ENCODE data around the gene TRAK1.
A peak's percentile ranks its signal among the peaks of the same experiment; 100 is the strongest.

The TRAK1 gene

DNA sequence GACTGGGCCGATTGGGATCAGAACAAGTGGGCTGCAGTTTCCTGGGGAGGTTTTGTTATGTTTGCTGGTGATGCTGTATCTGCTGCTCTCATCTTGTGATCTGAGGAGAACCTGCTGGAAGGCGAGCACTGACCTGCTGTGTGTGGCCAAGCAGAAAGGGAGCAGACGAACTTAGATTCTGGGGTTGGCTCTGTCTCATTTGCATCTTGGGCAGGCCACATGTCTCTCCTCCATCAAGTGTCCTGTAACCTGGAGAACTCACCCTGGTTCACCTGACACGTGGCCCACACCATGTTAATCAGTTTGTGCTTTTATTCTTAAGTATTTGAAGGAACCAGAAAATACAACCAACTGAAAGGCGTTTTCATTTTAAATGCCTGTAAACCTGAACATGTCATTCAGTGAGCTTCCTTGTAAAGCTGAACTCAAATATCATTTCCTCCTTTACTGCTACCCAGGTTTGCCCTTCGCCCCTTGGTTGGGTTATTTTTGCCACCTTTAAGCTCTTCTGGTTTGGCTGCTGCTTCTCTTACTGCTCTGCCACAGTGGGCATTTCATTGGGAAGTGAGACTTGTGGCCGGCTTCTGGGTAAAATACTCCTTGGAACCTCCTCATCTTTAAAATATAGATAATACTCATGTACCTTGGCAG, 33.5 kb upstream of the TRAK1 start:
- no peak for DNase-seq
- no peak for TF ChIP-seq GATA1 (IDR thresholded peaks at IDR 0.05; ENCODE audit: low read depth, low read length)
- no peak for TF ChIP-seq POLR2A (IDR thresholded peaks at IDR 0.05; ENCODE audit: low read length)

DNA sequence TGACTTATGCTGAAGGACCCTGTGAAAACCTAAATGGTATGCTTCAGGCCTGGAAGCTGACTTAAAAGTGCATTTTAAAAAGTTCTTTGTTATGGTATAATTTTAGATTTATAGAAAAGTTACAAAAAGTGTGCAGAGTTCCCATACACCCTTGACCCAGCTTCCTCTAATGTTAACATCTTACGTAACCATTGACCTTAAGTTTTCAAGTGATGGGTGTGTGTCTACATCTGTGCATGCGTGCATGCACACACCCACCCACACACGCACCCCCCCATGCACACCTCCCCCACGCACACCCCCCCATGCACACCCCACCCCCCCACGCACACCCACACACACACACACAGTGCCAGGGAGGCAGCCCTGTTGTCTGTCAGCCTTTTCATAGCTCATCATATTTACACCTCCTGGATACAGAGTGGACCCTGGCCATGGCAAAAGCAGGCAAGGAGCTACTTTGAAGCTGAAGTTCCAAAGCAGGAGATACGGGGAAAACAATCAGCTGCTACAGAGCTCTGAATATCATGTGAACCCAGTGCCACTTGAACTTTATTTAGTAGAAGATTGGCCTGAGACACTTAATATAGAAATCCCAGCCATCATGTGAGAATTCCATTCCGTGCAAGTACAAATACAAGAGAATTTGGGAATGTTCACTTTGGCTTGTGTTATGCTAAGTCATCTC, 30.0 kb upstream of the TRAK1 start:
- DNase-seq = no peak
- TF ChIP-seq GATA1 (IDR thresholded peaks at IDR 0.05; ENCODE audit: low read depth, low read length) (no peak), POLR2A (IDR thresholded peaks at IDR 0.05; ENCODE audit: low read length) (no peak)

GRCh38 chr3:42061713-42062380, 29.3 kb upstream of the TRAK1 start:
- TF ChIP-seq POLR2A (IDR thresholded peaks at IDR 0.05; ENCODE audit: low read length) (no peak), GATA1 (IDR thresholded peaks at IDR 0.05; ENCODE audit: low read depth, low read length) (no peak)
- DNase-seq = no peak

DNA sequence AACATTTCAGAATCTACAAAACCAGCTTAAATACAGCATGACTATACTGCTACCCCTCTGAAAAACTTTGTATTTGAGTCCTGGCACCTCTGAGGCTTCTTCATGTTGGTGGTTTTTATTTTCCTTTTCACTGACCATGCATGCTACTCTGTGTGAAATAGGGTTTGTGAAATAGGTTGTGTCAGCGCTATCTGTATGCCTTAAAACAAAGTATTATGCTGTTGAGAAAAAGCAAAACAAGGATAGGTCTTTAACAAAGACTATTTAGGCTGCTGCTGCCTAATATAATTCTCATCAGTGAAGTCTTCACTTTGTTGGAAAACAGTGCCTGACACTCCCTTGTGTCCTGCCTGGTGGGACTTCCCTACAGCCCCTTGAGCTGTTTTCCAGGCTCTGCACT, 28.7 kb upstream of the TRAK1 start:
- no peak for TF ChIP-seq GATA1 (IDR thresholded peaks at IDR 0.05; ENCODE audit: low read depth, low read length)
- DNase-seq = no peak

DNA sequence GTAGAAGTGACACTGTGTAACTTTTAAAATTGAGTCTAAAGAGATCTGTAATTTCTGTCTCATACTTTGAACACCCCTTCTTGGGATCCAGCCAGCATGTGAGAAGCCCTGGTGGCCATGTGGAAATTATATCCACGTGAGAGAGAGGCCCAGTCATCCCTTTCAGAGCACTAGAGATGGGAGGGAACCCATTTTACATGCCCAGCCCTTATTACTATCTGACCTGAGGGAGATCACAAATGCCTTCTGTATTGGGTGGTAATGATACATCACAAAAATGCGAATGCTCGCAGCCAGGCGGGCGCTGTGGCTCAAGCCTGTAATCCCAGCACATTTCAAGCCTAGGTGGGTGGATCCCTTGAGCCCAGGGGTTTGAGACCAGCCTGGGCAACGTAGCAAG, 27.3 kb upstream of the TRAK1 start:
- DNase-seq = peak; percentile 6 to 40

DNA sequence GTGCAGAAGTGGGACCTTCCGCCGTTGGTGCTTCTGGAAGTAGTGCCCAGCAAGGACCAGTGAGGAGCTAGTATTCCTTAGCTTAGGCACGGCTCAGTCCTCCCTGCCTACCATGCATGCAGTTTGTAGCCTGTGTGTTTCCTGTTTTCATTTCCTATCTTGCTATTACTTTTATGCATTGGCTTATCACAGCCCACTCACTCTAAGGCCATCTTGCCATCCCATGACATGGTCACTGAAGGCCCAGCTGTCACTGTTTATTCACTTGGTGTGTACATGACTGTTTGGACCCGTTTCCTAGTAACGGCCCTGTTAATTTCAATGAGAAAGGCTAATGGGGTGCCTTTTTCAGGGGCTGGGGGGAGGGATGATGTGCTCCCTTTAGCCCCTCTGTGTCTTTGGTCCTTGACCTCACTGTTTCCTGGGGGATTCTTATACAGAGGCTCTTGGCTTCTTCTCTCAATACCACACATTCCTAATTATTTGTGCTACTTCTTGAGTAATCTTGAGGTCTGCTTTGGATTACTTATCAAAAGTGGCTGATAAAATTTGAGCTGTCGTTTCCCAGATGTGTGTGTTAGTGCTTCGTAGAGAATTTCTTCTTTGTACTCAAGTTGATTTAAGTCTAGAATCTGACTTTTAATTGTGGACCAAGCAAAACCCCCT, 24.5 kb upstream of the TRAK1 start:
- no peak for TF ChIP-seq GATA1 (IDR thresholded peaks at IDR 0.05; ENCODE audit: low read depth, low read length)
- no peak for TF ChIP-seq POLR2A (IDR thresholded peaks at IDR 0.05; ENCODE audit: low read length)

More for the DNA sequence above, 27.3 kb upstream of the TRAK1 start:
- no peak for TF ChIP-seq POLR2A (IDR thresholded peaks at IDR 0.05; ENCODE audit: low read length)
- no peak for TF ChIP-seq GATA1 (IDR thresholded peaks at IDR 0.05; ENCODE audit: low read depth, low read length)

DNA sequence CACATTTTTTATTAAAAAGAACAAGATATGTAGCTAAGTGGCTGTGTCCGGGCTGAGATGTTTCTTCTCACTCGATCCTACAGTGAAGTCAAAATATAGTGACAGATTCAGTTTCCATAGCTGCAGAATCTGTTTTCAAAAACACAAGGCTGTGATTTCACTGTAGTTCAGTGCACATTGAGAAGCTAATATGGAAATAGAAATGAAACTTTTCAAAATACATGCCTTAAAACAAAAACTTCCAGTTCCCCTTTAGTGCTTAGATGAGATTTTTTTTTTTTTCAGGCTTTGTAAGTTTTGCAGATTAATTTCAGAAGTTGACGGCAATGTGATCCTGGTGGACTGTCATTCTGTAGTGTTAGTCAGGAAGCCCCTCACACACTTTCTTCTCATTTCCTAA, 23.8 kb upstream of the TRAK1 start:
- no peak for DNase-seq
- TF ChIP-seq GATA1 (IDR thresholded peaks at IDR 0.05; ENCODE audit: low read depth, low read length) = no peak
- TF ChIP-seq POLR2A (IDR thresholded peaks at IDR 0.05; ENCODE audit: low read length) = no peak

More for the DNA sequence above, 24.5 kb upstream of the TRAK1 start:
- DNase-seq = peak in 1 of 2 experiments; percentile 32

DNA sequence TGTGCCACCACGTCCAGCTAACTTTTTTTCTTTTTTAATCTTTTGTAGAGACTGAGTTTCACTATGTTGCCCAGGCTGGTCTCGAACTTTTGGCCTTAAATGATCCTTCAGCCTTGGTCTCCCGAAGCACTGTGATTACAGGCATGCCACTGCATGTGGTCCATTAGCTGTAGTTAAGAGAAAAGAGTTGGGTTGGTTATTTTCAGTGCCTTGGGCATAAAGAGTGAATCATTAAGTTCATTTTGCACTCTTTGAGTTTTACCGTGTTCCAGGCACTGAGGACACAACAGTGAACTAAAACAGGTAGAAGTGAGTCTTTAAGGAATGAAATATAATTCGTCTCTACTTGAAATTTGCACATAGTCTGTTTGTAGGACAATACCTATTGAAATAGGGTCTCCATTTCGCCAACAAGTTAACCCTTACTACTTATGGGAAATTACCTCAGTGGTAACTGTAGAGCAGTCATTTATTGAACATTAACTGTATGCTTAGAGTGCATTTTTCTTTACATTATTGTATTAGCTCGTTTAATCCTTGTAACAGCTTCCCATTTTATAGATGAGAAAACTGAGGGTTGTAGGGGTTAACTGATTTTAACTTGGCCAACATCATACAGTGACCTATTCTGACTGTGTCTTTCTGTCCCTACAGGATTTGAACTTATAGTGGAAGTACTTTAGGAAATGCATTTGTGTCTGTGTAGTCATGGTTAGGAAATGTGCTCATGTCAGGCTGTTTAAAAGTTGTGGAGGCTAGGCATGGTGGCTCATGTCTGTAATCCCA, 22.7 kb upstream of the TRAK1 start:
- TF ChIP-seq POLR2A (IDR thresholded peaks at IDR 0.05; ENCODE audit: low read length) (no peak), GATA1 (IDR thresholded peaks at IDR 0.05; ENCODE audit: low read depth, low read length) (no peak)
- no peak for DNase-seq

DNA sequence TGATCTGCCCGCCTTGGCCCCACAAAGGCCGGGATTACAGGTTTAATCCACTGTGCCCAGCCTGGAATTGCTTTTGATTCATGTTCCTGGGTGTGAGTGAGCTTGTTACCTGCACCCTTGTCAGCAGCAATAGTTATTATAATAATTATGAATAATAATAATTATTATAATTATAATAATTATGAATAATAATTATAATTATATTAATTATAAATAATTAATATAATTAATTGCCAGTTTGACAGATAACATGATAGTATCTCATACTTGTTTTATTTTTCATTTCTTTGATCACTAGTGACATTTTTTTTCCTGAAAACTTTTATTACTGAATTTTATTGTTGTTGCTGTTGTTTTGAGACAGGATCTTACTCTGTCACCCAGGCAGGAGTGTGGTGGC, 21.1 kb upstream of the TRAK1 start:
- no peak for DNase-seq
- TF ChIP-seq POLR2A (IDR thresholded peaks at IDR 0.05; ENCODE audit: low read length) (no peak), GATA1 (IDR thresholded peaks at IDR 0.05; ENCODE audit: low read depth, low read length) (no peak)

- DNase-seq = no peak
- TF ChIP-seq GATA1 (IDR thresholded peaks at IDR 0.05; ENCODE audit: low read depth, low read length) (no peak), POLR2A (IDR thresholded peaks at IDR 0.05; ENCODE audit: low read length) (no peak)
Observed at GRCh38 chr3:42070524-42070923, 20.6 kb upstream of the TRAK1 start.

DNA sequence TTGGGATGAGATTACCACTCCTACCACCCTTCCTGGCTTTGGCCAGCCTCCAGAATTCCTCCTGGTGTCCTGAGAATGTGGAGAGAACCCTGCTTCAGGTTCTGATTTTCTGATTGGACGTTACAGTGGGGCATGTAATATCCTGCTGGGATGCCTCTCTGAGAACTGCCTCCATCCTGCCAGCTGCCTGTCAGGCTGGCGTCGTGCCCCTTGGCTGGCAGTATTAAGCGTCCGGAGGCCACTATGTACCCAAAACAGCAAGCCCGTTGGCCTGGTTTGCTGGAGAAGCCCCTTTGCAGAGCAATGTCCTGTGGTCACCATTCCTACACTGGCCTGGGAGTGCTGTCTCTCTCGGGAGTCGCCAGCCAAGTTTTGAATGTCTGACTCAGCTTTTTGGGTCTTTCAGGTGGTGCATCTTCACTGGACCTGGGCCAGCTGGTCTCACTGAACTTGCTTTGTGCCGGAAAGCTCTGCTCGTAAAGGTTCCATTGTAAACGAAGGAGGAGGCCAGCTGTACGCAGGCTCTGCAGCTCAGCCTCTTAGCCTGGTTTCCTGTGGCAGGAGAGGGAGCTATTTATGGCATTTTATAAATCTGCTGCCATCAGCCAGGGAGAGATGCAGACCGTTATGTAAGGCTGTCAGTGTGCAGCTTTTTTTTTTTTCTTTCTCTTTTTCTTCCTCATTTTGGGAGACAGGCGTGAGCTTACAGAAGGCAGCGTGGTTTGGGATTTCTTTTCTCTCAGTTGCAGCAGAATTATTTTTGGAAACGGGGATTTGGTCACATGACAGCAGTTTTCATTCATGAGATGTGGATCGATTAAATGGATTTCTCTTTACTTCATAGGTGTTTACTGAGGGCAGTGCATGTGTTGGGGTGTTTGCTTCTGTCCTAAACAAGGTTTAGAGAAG, 19.0 kb upstream of the TRAK1 start:
- TF ChIP-seq POLR2A (IDR thresholded peaks at IDR 0.05; ENCODE audit: low read length) = no peak
- TF ChIP-seq GATA1 (IDR thresholded peaks at IDR 0.05; ENCODE audit: low read depth, low read length) = no peak
- no peak for DNase-seq

- TF ChIP-seq GATA1 (IDR thresholded peaks at IDR 0.05; ENCODE audit: low read depth, low read length) = no peak
- no peak for TF ChIP-seq POLR2A (IDR thresholded peaks at IDR 0.05; ENCODE audit: low read length)
- no peak for DNase-seq
Observed at GRCh38 chr3:42072831-42073301, 18.3 kb upstream of the TRAK1 start.
